WTC11 (cell line): Measurements from ENCODE around the gene CETP. TPM values are rescaled to one million over a fixed set of nuclear protein-coding genes. Genes with fewer than 3 reads are reported as not detected.

Experiments used
- ATAC-seq: fragments of 200-7000 bp; cut with Tn5 transposase; 2 replicates; pipeline ENCODE4 v1.10.0; 2021; ENCODE audit warnings: mild to moderate bottlenecking, moderate library complexity
- CTCF ChIA-PET: fragments of 300-600 bp; sonication (Branson Sonifier 250); formaldehyde crosslinking; loops from one replicate; lab custom pipeline; 2021; ENCODE audit warnings: antibody characterized with exemption; lab: Charles Lee
- POLR2A ChIA-PET: fragments of 350-600 bp; sonication (Branson Sonifier 250); formaldehyde crosslinking; loops from one replicate; lab custom pipeline; 2021; ENCODE audit warnings: antibody characterized with exemption; lab: Charles Lee
- DNase-seq: peaks from one replicate; pipeline ENCODE4 v3.0.0; 2021; ENCODE audit warnings: low spot score
- H3K27ac Mint-ChIP-seq: 2 replicates; pipeline ENCODE4 v1.8.0; 2021; ENCODE audit warnings: mixed read lengths
- H3K27me3 Mint-ChIP-seq: 2 replicates; pipeline ENCODE4 v1.8.0; 2021; ENCODE audit warnings: low read depth, mild to moderate bottlenecking, moderate library complexity, mixed read lengths
- H3K36me3 Mint-ChIP-seq: 2 replicates; pipeline ENCODE4 v1.8.0; 2021; ENCODE audit warnings: mixed read lengths
- H3K4me1 Mint-ChIP-seq: 2 replicates; pipeline ENCODE4 v1.8.0; 2022; ENCODE audit warnings: mixed read lengths
- H3K4me3 Mint-ChIP-seq: 2 replicates; pipeline ENCODE4 v1.8.0; 2021; ENCODE audit warnings: mild to moderate bottlenecking, moderate library complexity, mixed read lengths
- H3K9me3 Mint-ChIP-seq: 2 replicates; pipeline ENCODE4 v1.8.0; 2021; ENCODE audit warnings: mixed read lengths
- ATF1 ChIP-seq: sonication (generic); formaldehyde crosslinking; IDR thresholded peaks from 2 replicates; pipeline ENCODE4 v1.8.1; 2023; ENCODE audit warnings: mild to moderate bottlenecking, moderate library complexity, missing genetic modification reagents
- CREB1 ChIP-seq: sonication (generic); formaldehyde crosslinking; IDR thresholded peaks from 2 replicates; pipeline ENCODE4 v1.8.0; 2023; ENCODE audit warnings: mild to moderate bottlenecking, missing genetic modification reagents
- ELF4 ChIP-seq: sonication (generic); formaldehyde crosslinking; IDR thresholded peaks from 2 replicates; pipeline ENCODE4 v1.8.1; 2022; ENCODE audit warnings: low read depth, mild to moderate bottlenecking, moderate library complexity, missing genetic modification reagents
- ETV6 ChIP-seq: sonication (generic); formaldehyde crosslinking; IDR thresholded peaks from 2 replicates; pipeline ENCODE4 v1.8.1; 2022; ENCODE audit warnings: mild to moderate bottlenecking, missing genetic modification reagents
- FOXJ3 ChIP-seq: sonication (generic); formaldehyde crosslinking; IDR thresholded peaks from 2 replicates; pipeline ENCODE4 v1.9.0; 2021; ENCODE audit warnings: missing genetic modification reagents, mild to moderate bottlenecking, borderline replicate concordance
- NFYB ChIP-seq: sonication (generic); formaldehyde crosslinking; conservative IDR thresholded peaks from 2 replicates; pipeline ENCODE4 v1.8.0; 2022; ENCODE audit warnings: low read depth, missing genetic modification reagents
- PRRX2 ChIP-seq: fragments of 250-450 bp; sonication (Bioruptor Pico); IDR thresholded peaks from 2 replicates; pipeline ENCODE4 v1.8.0; 2021; ENCODE audit warnings: mild to moderate bottlenecking
- ZNF138 ChIP-seq: sonication (generic); formaldehyde crosslinking; conservative IDR thresholded peaks from 2 replicates; pipeline ENCODE4 v1.8.1; 2022; ENCODE audit warnings: mild to moderate bottlenecking, moderate library complexity, missing genetic modification reagents
- total RNA-seq: library from RNA; stranded (reverse); gene quantifications from 3 replicates; pipeline ENCODE4 v1.2.3, GENCODE V29; 2021
- TF ChIP-seq, protein P1 (sequence below): fragments of 250-450 bp; sonication (Bioruptor Pico); IDR thresholded peaks from 2 replicates; pipeline ENCODE4 v1.9.0; 2021; ENCODE audit warnings: mild to moderate bottlenecking, borderline replicate concordance
- TF ChIP-seq, protein P2 (sequence below): sonication (generic); formaldehyde crosslinking; IDR thresholded peaks from 2 replicates; pipeline ENCODE4 v1.8.0; 2022; ENCODE audit warnings: mild to moderate bottlenecking, missing genetic modification reagents
- TF ChIP-seq, protein P3 (sequence below): sonication (generic); formaldehyde crosslinking; IDR thresholded peaks from 2 replicates; pipeline ENCODE4 v1.8.0; 2023; ENCODE audit warnings: missing genetic modification reagents
- TF ChIP-seq, protein P4 (sequence below): sonication (generic); formaldehyde crosslinking; IDR thresholded peaks from 2 replicates; pipeline ENCODE4 v1.8.1; 2023; ENCODE audit warnings: mild to moderate bottlenecking, missing genetic modification reagents
- TF ChIP-seq, protein P5 (sequence below): fragments of 250-450 bp; sonication (Bioruptor Pico); IDR thresholded peaks from 2 replicates; pipeline ENCODE4 v1.9.0; 2021; ENCODE audit warnings: mild to moderate bottlenecking
- TF ChIP-seq, protein P6 (sequence below): fragments of 250-450 bp; sonication (Bioruptor Pico); IDR thresholded peaks from 2 replicates; pipeline ENCODE4 v1.9.0; 2021; ENCODE audit warnings: mild to moderate bottlenecking
- TF ChIP-seq, protein P7 (sequence below): sonication (generic); formaldehyde crosslinking; IDR thresholded peaks from 2 replicates; pipeline ENCODE4 v1.8.1; 2023; ENCODE audit warnings: mild to moderate bottlenecking, missing genetic modification reagents, moderate library complexity
- TF ChIP-seq, protein P8 (sequence below): sonication (generic); formaldehyde crosslinking; IDR thresholded peaks from 2 replicates; pipeline ENCODE4 v1.8.1; 2022; ENCODE audit warnings: low read depth, mild to moderate bottlenecking, moderate library complexity, missing genetic modification reagents, borderline replicate concordance

Gene CETP
- total RNA-seq, 1 experiment from 2014 or later: not detected

DNA sequence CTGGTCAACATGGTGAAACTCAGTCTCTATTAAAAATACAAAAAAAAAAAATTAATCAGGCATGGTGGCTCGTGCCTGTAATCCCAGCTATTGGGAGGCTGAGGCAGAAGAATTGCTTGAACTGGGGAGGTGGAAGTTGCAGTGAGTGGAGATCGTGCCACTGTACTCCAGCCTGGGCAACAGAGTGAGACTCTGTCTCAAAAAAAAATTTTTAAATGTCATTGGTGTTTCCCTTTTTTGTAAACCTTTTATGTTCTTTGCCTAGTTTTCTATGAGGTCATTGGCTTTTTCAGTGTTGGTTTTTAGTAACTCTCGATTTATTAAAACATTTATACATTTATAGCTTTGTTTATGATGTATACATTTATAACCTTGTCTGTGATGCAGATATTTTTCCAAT lies 45.8 kb downstream of the CETP start (continued):
- TF ChIP-seq, protein P1, sequence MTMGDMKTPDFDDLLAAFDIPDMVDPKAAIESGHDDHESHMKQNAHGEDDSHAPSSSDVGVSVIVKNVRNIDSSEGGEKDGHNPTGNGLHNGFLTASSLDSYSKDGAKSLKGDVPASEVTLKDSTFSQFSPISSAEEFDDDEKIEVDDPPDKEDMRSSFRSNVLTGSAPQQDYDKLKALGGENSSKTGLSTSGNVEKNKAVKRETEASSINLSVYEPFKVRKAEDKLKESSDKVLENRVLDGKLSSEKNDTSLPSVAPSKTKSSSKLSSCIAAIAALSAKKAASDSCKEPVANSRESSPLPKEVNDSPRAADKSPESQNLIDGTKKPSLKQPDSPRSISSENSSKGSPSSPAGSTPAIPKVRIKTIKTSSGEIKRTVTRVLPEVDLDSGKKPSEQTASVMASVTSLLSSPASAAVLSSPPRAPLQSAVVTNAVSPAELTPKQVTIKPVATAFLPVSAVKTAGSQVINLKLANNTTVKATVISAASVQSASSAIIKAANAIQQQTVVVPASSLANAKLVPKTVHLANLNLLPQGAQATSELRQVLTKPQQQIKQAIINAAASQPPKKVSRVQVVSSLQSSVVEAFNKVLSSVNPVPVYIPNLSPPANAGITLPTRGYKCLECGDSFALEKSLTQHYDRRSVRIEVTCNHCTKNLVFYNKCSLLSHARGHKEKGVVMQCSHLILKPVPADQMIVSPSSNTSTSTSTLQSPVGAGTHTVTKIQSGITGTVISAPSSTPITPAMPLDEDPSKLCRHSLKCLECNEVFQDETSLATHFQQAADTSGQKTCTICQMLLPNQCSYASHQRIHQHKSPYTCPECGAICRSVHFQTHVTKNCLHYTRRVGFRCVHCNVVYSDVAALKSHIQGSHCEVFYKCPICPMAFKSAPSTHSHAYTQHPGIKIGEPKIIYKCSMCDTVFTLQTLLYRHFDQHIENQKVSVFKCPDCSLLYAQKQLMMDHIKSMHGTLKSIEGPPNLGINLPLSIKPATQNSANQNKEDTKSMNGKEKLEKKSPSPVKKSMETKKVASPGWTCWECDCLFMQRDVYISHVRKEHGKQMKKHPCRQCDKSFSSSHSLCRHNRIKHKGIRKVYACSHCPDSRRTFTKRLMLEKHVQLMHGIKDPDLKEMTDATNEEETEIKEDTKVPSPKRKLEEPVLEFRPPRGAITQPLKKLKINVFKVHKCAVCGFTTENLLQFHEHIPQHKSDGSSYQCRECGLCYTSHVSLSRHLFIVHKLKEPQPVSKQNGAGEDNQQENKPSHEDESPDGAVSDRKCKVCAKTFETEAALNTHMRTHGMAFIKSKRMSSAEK (CRISPR knock-in tag): no peak
- TF ChIP-seq, protein P2, sequence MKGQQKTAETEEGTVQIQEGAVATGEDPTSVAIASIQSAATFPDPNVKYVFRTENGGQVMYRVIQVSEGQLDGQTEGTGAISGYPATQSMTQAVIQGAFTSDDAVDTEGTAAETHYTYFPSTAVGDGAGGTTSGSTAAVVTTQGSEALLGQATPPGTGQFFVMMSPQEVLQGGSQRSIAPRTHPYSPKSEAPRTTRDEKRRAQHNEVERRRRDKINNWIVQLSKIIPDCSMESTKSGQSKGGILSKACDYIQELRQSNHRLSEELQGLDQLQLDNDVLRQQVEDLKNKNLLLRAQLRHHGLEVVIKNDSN (CRISPR knock-in tag): no peak
- TF ChIP-seq ETV6 (CRISPR knock-in tag): no peak
- TF ChIP-seq ELF4 (CRISPR knock-in tag): no peak
- TF ChIP-seq, protein P3, sequence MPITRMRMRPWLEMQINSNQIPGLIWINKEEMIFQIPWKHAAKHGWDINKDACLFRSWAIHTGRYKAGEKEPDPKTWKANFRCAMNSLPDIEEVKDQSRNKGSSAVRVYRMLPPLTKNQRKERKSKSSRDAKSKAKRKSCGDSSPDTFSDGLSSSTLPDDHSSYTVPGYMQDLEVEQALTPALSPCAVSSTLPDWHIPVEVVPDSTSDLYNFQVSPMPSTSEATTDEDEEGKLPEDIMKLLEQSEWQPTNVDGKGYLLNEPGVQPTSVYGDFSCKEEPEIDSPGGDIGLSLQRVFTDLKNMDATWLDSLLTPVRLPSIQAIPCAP (CRISPR knock-in tag): no peak

DNA sequence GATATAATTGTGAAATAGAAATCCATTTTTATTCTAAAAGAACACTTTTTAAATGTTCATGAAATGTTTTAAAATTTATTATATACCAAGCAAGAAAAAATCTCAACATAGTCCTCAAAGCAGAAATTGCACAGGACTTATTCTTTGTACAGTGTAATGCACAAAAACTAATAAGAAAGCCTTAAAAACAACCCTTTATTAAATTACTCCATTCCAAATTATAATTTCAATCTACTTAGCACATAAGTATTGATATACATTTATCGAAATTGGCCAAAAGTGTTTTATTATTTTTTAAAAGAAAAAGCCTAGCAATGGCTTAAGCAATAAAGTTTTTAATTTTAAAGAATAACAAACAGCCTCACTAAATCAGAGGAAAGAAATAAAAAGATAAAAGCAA lies 46.7 kb downstream of the CETP start:
- peaks cover 21% of the 10 kb centered on the region for H3K4me1 Mint-ChIP-seq
- ATAC-seq (no peak), DNase-seq (no peak)
- ChIA-PET POLR2A (no interaction called here), CTCF (interaction anchor here (1.6 kb wide), 1 partner anchor 38 kb away, joined by 4 read pairs; no protein-coding TSS in a partner anchor)
- no peak overlapping the region for H3K27ac Mint-ChIP-seq
- H3K36me3 Mint-ChIP-seq: no peaks in the 10 kb centered on the region
- no peak for TF ChIP-seq NFYB
- TF ChIP-seq FOXJ3 (CRISPR knock-in tag): no peak
- TF ChIP-seq, protein P4, sequence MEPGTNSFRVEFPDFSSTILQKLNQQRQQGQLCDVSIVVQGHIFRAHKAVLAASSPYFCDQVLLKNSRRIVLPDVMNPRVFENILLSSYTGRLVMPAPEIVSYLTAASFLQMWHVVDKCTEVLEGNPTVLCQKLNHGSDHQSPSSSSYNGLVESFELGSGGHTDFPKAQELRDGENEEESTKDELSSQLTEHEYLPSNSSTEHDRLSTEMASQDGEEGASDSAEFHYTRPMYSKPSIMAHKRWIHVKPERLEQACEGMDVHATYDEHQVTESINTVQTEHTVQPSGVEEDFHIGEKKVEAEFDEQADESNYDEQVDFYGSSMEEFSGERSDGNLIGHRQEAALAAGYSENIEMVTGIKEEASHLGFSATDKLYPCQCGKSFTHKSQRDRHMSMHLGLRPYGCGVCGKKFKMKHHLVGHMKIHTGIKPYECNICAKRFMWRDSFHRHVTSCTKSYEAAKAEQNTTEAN: no peak
- TF ChIP-seq, protein P5, sequence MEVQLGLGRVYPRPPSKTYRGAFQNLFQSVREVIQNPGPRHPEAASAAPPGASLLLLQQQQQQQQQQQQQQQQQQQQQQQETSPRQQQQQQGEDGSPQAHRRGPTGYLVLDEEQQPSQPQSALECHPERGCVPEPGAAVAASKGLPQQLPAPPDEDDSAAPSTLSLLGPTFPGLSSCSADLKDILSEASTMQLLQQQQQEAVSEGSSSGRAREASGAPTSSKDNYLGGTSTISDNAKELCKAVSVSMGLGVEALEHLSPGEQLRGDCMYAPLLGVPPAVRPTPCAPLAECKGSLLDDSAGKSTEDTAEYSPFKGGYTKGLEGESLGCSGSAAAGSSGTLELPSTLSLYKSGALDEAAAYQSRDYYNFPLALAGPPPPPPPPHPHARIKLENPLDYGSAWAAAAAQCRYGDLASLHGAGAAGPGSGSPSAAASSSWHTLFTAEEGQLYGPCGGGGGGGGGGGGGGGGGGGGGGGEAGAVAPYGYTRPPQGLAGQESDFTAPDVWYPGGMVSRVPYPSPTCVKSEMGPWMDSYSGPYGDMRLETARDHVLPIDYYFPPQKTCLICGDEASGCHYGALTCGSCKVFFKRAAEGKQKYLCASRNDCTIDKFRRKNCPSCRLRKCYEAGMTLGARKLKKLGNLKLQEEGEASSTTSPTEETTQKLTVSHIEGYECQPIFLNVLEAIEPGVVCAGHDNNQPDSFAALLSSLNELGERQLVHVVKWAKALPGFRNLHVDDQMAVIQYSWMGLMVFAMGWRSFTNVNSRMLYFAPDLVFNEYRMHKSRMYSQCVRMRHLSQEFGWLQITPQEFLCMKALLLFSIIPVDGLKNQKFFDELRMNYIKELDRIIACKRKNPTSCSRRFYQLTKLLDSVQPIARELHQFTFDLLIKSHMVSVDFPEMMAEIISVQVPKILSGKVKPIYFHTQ (CRISPR knock-in tag): no peak
- TF ChIP-seq, protein P6, sequence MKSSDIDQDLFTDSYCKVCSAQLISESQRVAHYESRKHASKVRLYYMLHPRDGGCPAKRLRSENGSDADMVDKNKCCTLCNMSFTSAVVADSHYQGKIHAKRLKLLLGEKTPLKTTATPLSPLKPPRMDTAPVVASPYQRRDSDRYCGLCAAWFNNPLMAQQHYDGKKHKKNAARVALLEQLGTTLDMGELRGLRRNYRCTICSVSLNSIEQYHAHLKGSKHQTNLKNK: no peak
- TF ChIP-seq ATF1 (CRISPR knock-in tag): no peak
- no peak for TF ChIP-seq PRRX2
- no peak for TF ChIP-seq ZNF138 (CRISPR knock-in tag)
- TF ChIP-seq, protein P7, sequence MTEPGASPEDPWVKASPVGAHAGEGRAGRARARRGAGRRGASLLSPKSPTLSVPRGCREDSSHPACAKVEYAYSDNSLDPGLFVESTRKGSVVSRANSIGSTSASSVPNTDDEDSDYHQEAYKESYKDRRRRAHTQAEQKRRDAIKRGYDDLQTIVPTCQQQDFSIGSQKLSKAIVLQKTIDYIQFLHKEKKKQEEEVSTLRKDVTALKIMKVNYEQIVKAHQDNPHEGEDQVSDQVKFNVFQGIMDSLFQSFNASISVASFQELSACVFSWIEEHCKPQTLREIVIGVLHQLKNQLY: no peak
- no peak for TF ChIP-seq CREB1 (CRISPR knock-in tag)
- TF ChIP-seq, protein P8, sequence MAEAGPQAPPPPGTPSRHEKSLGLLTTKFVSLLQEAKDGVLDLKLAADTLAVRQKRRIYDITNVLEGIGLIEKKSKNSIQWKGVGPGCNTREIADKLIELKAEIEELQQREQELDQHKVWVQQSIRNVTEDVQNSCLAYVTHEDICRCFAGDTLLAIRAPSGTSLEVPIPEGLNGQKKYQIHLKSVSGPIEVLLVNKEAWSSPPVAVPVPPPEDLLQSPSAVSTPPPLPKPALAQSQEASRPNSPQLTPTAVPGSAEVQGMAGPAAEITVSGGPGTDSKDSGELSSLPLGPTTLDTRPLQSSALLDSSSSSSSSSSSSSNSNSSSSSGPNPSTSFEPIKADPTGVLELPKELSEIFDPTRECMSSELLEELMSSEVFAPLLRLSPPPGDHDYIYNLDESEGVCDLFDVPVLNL: no peak
- H3K4me3 Mint-ChIP-seq: no peak overlapping the region
- H3K27me3 Mint-ChIP-seq: no peaks in the 10 kb centered on the region
- H3K9me3 Mint-ChIP-seq: no peaks in the 10 kb centered on the region
